ENCODE results near the gene CDC123. TPM values are rescaled to one million over a fixed set of nuclear protein-coding genes. Genes with fewer than 3 reads are reported as not detected.

CDC123 gene, protein sequence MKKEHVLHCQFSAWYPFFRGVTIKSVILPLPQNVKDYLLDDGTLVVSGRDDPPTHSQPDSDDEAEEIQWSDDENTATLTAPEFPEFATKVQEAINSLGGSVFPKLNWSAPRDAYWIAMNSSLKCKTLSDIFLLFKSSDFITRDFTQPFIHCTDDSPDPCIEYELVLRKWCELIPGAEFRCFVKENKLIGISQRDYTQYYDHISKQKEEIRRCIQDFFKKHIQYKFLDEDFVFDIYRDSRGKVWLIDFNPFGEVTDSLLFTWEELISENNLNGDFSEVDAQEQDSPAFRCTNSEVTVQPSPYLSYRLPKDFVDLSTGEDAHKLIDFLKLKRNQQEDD
- 60.2 and 93.0 TPM in 2 replicates for total RNA-seq (ENCODE audit: low replicate concordance)

DNA sequence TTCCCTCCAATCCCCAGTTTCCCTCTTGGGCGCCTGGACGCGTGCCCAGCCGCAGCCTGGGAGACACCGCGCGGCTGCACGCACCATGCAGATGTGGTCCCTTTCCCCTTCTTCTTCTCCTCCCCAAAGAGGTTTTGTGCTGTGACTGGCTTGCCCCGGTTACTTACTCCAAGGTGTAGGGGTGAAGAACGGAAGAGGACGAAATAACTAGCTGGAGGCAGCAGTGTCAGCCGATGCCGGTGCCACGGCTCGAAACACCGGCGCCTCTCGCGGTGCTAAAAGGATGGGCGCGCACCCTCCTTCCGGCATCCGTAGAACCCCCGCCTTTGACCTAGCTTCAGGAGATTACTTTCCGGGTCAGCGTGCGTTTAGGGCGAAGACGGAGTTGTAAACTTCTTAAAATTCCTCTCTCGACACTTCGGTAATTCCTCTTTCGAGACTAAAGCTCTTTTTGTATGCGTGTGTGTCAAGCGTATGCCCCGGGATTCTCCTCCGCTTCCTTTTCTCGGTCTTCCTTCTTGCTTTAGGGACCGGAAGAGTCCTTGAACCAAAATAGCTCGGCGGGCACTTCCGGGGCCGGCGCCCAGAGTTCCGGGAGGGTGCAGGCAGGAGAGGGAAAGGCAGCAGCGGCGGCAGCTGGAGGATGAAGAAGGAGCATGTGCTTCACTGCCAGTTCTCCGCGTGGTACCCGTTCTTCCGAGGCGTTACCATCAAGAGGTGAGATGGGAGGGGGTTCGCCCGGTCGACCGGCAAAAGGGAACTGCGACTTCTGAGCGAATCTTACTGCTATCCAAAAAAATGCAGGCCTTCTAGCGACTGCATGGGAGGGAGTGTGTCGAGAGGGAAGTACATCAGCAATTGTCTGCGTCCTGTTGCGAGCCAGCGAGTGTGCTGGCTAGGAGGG lies at the start of gene CDC123, which contains the start of gene NUDT5:
Gene CDC123 (plus strand): TSS at position 586 of the 904 bp plus-strand sequence. CDS start 58 bp downstream, at position 644.
Gene NUDT5 (minus strand): TSS at position 289 of the 904 bp plus-strand sequence. CDS start 9,600 bp downstream, outside the sequence.
- DNase-seq (ENCODE audit: low read depth) = peak; percentile 92
- TF ChIP-seq, protein P1, sequence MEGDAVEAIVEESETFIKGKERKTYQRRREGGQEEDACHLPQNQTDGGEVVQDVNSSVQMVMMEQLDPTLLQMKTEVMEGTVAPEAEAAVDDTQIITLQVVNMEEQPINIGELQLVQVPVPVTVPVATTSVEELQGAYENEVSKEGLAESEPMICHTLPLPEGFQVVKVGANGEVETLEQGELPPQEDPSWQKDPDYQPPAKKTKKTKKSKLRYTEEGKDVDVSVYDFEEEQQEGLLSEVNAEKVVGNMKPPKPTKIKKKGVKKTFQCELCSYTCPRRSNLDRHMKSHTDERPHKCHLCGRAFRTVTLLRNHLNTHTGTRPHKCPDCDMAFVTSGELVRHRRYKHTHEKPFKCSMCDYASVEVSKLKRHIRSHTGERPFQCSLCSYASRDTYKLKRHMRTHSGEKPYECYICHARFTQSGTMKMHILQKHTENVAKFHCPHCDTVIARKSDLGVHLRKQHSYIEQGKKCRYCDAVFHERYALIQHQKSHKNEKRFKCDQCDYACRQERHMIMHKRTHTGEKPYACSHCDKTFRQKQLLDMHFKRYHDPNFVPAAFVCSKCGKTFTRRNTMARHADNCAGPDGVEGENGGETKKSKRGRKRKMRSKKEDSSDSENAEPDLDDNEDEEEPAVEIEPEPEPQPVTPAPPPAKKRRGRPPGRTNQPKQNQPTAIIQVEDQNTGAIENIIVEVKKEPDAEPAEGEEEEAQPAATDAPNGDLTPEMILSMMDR (IDR thresholded peaks at IDR 0.05; ENCODE audit: insufficient read depth, low read length) = no peak
- H3K4me3 ChIP-seq (ENCODE audit: low read depth, low read length) = peak within 1 kb of the TSS; percentile 99

DNA sequence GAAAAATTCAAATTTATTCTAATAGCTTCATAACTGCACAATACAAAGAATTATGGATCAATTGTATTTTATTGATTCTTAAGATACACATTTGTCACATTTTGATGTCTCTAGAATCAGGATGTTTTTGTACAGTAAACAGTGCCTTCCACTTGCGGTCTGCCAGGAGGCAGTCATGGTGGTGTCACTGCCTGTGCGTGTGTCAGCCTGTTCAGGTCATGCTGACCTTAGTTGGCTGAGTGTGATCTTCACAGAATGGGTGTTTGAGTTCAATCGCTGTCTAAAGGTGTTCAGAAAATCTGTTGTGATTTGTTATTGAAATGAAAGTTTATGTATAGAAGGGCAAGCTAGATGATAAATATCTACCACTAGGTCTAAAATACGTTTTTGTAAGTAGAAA lies 45.8 kb upstream of the CDC123 start:
- H3K4me3 ChIP-seq (ENCODE audit: low read depth, low read length) = no peak overlapping the region
- no peak for DNase-seq (ENCODE audit: low read depth)
- TF ChIP-seq, protein P1 (IDR thresholded peaks at IDR 0.05; ENCODE audit: insufficient read depth, low read length) = no peak

DNA sequence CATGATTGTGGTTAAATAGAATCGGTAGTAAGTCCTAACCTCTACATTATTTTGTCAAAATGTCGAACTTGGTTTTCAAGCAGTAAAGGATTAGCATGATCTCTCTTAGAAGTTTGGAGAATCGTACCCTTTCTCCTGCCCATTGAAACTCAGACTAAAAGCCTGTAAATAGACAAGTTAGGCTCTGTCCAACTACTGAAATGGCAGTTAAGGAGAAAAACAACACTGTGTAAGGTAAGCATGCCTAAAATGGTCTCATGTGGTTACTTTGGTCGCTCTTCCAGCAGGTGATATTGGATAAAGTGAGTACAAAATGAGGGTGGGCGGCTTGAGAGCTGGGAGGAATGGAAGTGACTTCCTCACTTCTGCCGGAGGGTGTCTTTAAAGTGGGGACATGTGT lies 41.5 kb upstream of the CDC123 start:
- TF ChIP-seq, protein P1 (IDR thresholded peaks at IDR 0.05; ENCODE audit: insufficient read depth, low read length) = no peak
- no peak for DNase-seq (ENCODE audit: low read depth)
- no peak overlapping the region for H3K4me3 ChIP-seq (ENCODE audit: low read depth, low read length)

DNA sequence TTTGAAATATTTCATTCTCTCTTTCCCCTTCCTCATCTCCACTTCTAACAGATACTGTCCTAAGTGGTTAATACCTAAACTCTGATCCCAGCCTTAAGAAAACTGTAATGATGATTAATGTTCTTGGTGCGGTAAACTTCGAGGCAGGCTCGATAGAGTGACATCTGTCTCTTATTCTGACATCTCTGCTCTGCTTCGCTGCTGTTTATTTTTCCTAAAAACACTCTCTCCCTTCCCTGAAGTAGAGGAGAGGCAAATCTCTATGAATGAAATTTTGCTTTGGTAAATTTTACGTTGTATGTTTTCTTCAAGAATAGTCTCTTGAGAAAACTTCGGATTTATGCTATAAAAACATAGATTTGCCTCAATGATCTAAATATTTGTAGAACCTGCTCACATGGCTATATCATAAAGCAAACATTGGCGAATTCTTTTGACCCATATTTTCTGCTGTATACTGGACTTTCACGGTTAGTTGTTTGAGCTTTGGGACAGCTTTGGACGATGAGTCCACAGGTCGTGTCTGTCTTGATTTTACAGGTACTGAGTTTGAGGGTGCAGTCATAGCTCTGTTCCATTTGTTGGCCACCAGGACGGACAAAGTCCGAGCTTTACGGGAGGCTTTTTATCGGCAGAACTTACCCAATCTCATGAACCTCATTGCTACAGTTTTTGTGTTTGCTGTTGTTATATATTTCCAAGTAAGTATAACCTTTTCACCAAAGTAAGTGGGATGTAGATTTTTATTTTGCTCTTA lies 39.4 kb upstream of the CDC123 start:
- no peak overlapping the region for H3K4me3 ChIP-seq (ENCODE audit: low read depth, low read length)
- DNase-seq (ENCODE audit: low read depth) = no peak

DNA sequence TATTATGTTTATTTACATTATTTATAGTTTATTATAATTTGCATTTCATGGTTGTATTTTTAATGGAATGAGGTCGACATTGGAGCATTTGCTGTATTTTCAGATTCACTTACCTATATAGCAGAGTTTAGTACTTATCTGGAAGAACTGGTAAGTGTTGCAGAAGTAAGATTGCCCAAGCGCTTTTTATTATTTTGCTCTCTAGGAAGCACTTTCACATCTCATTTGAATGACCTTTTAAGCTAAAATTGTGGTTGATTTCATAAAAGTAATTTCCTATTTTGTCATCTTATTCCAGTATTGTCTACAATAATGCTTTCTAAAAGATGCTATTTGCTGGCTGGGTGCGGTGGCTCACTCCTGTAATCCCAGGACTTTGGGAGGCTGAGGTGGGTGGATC lies 37.9 kb upstream of the CDC123 start:
- DNase-seq (ENCODE audit: low read depth) = no peak
- H3K4me3 ChIP-seq (ENCODE audit: low read depth, low read length) = no peak overlapping the region
- TF ChIP-seq, protein P1 (IDR thresholded peaks at IDR 0.05; ENCODE audit: insufficient read depth, low read length) = no peak

More for the DNA sequence above, 39.4 kb upstream of the CDC123 start:
- TF ChIP-seq, protein P1 (IDR thresholded peaks at IDR 0.05; ENCODE audit: insufficient read depth, low read length) = no peak

DNA sequence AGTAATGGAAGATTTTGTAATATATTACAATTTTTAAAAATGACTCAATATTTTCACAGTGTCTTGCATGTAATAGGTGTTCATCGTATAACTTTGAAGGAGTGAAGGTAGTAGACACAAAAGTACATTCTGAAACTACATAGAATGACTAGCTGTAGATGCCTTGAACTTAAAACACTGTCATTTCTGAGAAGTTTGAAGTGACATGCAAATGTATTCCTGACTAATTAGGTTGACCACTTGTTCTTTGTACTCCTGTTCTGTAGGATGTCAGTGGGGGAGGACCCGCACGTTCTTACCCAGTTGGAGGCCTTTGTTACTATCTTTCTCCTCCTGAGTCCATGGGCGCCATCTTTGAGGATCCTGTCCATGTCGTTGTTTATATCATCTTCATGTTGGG lies 35.3 kb upstream of the CDC123 start:
- no peak for DNase-seq (ENCODE audit: low read depth)
- TF ChIP-seq, protein P1 (IDR thresholded peaks at IDR 0.05; ENCODE audit: insufficient read depth, low read length) = no peak
- no peak overlapping the region for H3K4me3 ChIP-seq (ENCODE audit: low read depth, low read length)

All from fibroblast of the aortic adventitia (primary cell).